Activated CD8-positive, alpha-beta memory T cell treated with anti-CD3 and anti-CD28 coated beads, Interleukin-2, amount 50 U/mL, for 4 hours (primary cell): ENCODE measurements around the gene ANO1.

Source experiments
- DNase-seq: peaks from one replicate; pipeline ENCODE4 v3.0.0-alpha.2; 2020

ANO1 gene

DNA sequence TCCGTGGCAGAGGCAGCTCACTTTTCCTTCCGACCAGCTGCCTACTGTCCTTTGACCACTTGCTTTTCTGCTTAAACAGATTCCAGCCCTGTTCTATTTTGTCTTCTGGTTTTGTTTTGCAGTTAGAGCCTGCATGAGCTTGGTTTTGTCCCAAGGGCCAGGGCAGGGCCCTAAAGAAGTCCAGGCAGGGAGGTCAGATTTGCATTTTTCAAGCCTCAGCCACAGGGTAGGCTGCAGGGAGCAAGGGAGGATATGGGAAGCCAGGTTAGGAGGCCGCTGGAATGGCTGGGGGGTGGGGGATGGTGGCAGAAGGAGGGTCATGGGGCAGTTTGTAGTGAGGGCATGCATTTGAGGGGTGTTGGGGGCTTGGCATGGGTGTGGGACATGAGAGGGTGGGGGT, 148.1 kb downstream of the ANO1 start:
- DNase-seq: no peak

DNA sequence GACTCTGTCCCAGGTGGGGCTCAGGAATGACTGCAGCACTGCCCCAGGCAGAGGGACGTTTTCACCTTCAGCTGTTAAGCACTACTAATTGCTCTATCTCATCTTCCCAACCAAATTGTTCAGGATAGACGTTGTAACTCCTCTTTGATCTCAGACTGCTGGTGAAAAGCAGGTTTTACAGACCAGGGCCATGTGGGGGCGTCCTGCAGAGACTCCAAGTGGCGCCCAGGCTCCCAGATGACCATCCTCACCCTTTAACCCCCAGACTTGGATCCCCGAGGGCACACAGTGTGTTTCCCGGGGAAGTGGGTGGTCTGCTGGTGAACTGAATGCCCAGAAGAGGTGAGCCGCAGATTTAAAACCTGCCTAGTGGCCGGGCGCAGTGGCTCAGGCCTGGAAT, 148.8 kb downstream of the ANO1 start:
- no peak for DNase-seq

DNA sequence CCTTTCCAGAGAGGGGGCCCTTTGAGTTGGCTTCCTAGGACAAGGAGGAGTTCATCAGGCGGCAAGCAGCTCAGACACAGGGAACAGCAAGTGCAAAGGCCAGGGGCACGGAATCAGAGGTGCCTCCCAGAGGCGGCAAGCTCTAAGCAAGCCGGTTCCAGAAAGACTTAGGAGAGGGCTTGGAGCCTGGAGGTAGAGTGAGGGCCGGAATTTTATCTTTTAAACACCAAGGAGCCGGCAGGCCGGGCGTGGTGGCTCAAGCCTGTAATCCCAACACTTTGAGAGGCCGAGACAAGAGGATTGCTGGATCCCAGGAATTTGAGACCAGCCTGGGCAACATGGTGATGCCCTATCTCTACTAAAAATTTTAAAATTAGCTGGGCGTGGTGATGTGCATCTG, 151.6 kb downstream of the ANO1 start:
- DNase-seq: no peak

DNA sequence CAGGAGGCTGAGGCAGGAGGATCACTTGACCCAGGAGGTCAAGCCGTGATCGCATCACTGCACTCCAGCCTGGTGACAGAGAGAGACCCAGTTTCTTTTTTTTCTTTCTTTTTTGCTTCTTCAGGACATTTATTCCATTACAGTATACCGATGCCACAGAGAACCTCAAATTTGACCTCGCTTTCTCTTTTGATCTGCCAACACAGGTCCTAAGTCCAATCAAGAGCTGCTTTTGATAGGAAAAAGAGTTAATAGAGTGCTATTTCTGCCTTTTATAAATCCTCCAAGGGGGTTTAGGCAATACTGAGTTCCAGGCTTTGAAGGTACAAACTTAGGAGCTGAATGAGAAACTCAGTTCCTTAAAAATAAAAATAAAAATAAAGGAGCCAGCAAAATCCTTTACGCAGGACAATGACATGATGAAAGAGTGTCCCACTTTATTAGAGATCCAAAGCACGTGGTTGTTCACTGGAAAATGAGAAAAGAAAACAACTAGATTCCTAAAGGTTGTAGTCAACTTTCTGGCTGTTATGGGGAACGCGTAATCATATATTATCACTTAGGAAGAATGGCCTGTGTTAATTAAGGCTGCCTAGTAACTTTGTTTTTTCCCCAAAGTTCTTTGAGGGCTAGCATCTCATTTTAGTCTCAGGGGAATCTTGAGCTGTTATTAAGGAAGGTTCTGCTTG, 152.2 kb downstream of the ANO1 start:
- no peak for DNase-seq

DNA sequence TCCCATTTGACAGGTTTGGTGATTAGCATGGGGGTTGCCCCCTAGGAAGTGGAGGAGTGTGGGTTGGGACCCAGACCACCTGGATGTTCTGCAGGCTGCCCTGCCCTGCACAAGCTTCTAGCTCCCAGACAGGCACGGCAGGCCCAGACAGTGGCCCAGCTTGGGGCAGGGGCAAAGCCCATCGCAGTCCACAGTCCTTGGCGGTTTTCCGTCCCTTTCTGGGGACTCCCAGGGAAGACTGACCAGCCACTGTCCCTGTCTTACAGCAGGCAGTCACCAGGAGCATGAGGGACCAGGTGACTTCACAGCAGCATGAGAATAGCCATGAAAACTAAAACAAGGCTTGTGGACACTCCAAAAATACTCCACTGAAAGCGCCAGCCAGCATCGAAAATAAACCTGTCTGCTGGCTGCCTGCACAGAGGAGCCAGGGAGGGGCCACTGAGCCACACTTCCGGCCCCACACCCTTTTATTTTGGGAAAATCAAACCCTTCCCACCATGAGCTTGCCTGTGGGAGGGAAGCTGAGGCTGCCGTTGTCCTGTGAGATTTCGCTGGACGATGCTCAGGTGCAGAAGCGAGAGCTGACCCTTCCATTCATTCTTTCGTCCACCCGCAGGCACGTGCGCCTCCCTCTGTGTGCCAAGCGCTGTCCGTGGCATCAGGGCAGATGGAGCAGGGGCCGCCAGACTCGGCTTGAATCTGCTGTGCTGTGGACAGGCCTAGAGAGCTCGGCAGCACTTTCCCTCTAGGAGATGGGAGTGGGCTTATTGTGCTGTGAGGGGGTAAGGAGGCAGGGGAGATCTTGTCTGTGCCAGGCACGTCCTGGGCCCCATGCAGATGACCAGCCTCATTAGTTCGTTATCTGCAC, 153.0 kb downstream of the ANO1 start:
- no peak for DNase-seq

DNA sequence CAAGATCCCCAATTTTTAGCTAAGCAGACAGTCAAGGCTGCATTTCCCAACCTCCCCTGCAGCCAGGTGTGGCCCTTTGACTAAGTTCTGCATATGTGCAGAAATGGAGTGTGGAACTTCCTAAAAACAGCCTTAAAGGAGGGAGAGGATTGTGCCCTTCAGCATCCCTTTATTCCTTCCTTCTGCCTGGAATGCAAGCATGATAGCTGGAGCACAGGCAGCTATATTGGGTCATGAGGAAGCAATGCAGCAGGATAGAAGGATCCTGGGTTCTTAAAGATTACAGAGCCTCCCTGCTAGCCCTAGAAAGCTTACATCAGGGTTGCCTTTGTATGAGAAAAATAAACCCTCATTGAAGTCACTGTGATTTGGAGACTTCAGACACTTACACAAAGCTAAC, 154.9 kb downstream of the ANO1 start:
- no peak for DNase-seq

DNA sequence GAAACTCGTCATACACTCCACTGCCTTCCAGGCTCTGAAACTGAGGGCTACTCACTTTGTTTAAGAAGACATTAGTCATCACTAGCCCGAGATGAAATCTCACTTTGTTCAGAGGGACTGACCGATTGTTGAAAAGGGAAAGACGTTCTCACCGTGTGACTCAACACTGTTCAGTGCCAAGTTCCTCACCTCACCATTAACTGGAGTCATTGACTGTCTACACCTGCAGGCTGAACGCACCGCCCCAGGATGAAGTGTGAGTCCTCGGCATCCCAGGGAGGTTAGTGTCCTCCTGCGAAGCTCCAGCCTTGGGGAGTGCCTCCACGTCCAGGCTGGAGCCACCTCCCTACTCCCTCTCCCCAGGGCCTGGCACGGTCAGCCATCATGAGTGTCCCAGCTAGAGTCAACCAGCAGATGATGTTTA, 155.4 kb downstream of the ANO1 start:
- DNase-seq: no peak

DNA sequence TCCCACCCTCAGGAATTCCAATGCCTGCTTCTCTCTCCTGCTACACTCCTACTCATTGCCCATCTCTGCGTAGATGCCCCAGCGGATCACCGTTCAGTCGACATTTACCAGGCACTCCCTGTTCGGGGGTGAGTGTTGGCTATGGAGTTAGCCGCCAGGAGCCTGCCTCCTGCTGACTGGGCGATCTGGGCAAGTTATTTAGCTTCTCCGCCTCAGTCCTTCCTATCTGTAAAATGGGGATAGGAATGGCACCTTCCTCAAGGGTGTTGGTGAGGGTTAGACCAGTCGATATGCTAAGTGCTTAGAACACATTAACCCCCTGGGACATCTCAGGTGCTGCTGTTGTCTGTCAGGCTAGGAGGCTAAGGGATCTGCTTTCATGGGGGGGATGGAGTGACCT, 155.8 kb downstream of the ANO1 start:
- no peak for DNase-seq
